HG03432 (cell line): ENCODE data around the gene KIAA0232.

Experiments used
- ATAC-seq: cut with Tn5 transposase; IDR thresholded peaks from one replicate; pipeline ENCODE4 v1.9.1; 2021; ENCODE audit warnings: mild to moderate bottlenecking, moderate library complexity; ENCODE audit not compliant: unreplicated experiment

The KIAA0232 gene

DNA sequence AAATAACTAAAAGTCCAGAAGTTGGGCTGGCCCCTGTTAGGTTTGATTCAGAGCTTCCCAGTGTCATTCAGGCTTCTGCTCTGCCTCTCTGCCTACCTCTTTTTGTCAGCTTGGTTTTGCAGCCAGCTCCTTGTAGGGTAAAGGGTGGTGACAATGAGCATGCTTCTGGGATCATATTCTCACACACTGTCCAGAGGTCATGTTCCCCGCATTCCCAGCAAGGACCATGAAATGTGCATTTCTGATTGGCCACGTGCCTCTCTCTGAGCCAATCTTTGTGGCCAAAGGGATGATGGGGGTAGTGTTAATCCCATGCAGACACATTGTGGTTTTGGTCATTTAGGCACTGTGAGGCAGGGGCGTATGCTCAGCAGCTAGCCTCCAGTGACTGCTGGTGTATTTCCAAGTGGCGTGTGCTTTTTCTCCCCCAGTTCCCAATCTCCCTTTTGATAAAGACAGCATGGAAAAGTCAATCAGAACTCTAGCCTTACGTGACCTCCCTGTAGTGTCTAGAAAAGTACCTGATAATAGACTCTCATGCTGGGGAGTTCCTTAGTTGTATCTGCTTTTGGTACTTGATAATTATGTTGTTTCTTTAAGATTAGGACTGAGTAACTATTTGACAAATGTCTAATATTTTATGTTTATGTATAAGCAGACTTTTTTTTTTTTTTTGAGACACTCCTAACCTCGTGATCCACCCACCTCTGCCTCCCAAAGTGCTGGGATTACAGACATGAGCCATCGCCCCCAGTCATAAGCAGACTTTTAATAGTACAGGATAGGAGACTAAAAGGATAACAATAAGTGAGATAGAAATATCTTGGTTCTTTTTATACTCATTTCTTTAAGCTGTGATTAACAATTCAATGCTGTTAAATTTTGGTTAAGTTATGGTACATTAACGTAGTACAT lies 57.8 kb downstream of the KIAA0232 start:
- ATAC-seq, result no peak

DNA sequence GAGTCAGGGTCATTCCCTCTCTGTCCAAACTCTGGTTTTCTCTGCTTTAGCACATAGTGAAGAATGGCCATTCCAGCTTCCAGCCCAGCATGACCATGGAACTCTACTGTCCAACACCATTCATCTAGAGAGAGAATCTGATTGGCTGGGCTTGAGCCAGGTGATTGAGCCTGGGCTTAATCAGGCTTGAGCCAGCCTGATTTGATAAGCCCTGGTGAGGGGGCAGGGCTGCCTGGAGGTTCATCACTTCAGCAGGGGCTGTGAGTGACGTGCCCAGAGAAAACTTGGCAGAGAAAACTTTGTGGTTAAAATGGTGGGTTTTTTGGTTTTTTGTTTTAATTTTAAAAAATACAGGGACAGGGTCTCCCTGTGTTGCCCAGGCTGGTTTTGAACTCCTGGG lies 62.5 kb downstream of the KIAA0232 start:
- ATAC-seq, result no peak

DNA sequence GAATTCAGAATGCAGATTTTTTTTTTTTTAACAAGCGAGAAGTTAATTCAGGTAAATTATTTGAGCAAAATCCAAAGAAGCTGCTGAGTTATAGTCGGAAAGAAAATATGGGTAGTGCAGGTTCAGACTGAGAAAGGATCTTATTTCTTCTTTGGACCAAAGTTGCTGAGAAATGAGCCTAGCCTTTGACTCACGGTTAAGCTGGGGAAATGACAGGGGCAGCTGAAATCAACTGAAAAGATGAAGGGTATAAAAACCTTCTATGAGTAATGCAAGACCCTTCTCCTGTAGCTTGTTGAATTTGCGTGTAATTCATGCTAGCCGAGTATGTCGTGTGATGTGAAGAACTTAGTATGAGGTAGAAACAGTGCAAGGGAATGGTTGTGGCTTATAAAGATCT lies 63.0 kb downstream of the KIAA0232 start:
- ATAC-seq, result no peak

DNA sequence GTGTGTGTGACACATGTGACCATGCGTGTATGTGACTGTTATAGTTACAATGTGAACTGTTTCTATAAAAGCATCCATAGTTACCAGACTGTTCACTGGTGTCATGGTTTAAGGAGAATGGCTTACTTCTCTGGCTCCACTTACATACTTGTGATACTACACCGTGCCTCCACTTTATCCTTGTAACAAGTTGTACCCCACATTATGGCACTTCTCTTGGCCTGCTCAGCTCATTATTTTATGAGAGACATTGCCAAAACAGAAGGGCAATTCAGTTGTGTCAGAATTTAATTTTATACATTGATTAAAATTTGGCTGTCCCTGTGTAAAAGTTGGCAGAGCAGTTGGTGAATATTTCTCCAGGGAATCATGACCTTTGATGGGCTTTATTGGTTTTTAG lies 64.7 kb downstream of the KIAA0232 start:
- no peak for ATAC-seq

DNA sequence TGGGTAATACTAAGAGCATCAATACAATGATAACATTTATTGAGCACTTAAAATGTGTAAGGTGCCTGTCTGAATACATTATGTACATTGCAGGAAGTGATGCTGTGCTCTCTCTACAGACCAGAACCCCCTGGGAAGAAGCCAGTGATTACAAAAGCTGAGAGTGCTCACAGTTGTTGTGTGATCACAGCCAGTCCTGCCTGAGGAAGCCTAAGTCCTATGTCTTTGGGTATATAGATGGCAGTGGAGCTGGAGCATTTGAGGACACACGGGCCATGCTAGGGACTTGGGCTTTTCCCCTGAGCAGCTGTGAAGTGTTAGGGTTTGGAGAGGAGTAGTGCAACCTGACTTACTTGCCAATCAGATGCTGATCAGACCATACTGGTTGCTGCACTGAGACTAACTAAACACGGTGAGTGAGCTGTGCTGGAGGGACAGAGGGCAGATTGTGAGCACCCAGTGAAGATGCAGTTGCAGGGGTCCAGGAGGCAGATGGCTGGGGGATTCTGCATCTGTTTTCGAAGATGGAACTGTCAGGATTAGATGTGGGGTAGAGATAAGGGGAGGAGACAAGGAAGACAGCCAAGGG lies 66.3 kb downstream of the KIAA0232 start:
- ATAC-seq, result no peak

DNA sequence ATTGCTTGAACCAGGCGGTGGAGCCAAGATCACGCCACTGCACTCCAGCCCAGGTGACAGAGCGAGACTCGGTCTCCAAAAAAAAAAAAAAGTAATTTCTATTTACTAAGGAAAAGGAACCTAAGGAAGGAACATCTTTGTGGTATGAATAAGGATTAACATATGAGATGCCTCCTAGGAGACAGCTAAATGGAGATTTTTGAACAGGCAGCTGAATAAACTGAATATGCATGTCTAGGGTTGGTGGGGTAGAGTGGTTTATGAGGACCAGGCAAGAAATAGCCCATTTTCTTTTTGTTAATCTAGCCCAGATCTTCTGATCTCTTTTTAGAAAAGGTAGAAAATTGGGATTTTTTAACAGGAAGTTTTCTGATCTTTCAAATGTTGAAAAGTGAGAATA lies 67.2 kb downstream of the KIAA0232 start:
- ATAC-seq, result no peak

DNA sequence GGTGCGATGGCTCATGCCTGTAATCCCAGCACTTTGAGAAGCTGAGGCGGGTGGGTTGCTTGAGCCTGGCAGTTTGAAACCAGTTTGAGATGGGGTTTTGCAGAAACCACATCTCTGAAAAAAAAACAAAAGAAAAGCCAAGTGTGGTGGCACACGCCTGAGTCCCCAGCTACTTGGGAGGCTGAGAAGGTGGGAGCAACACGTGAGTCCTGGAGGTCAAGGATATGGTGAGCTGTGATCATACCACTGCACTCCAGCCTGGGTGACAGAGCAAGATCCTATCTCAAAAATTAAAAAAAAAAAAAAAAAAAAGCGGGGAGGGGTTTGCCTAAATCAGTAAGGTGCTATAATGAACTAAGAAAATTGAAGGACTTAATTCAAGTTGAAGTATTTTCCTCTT lies 68.9 kb downstream of the KIAA0232 start:
- ATAC-seq, result no peak

DNA sequence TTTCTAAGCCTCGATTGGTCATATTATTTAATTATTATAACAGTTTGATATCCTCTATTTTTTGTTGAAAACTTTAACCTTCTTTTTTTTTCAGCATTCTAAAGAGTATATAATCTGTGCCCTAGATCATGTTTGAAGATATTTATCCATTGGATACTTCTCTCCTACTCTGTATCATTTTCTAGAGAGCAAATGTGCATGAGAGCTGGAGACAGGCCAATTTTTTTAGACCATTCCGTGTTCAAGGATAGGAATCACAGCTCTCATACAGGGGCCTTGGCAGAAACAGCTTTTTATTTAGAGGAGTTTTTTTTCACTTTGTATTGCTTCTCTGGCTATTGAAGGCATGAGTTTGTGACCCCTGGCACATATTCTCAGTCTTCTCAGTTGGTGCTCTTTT lies 69.4 kb downstream of the KIAA0232 start:
- no peak for ATAC-seq

DNA sequence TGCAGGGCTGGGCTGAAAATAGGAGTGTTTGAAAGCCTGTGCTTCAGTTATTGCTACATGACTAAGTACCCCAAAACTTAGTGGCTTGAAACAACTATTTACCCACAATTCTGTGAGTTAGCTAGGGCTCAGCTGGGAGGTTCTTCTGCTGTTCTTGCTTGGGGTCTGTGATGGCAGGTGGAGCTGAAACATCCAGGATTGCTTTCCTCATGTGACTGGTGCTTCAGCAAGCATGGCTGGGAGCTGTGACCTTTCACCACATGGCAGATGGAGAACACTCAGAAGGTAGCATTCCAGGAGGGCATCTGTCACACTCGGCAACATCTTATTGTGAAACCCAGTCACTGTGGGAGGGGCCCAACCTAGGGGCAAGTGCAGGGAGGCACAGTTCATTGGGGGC lies 70.1 kb downstream of the KIAA0232 start:
- ATAC-seq, result no peak

DNA sequence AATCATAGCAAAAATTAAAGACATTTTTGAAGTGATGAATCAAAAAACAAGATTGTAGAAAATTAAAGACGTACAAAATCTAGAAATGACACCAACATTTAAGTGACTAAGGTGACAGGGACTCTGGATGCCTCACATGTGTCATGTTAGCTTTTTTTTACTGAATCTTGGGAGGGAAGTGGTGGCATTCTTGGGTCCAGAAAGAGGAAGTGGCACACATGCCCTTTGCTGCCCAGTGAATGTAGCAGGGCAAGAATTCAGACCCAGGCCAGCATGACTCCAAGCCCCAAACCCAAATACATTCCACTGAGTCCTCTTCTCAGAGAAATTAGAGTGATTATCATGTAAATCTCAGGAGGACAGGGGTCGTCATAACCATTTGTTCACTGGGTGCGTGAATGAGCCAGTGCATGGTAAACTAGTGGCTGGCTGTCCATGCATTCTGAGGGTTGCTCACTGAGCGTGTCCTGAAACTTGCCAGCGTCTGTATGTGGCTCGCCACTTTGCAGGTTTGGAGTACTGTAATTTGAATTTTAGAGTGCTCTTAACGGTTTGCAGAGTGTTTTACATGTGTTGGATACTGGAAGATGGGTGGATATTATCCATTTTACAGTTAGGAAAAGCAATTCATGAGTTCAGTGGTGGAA lies 71.7 kb downstream of the KIAA0232 start:
- no peak for ATAC-seq

DNA sequence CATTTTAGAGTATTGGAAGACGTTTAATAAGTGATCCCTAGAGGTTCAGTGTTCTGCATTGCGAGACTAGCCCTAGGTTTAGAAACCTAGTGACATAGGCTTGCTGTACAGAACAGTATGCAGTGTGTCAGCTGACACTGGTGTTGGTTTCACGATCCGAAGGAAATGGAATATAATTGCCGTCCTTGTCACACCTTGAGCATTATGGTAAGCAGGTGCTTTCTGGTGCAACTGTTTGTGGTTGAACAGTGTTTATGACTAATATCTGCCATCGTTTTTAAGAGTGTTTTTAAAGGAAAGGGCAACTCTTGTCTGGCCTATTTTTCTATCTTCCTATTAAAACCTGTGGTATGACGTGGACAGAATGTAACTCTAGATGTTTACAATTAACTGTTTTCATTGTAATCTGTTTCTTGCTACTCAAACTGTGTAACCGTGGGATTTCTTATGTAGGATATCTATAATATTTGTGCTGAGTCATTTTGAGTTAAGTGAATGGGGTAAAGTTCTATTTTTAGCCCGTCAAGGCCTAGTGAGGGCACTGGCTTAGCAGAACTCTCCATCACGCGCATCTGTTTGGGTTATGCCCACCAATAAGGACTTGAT lies 73.3 kb downstream of the KIAA0232 start:
- ATAC-seq, result peak; percentile 93

DNA sequence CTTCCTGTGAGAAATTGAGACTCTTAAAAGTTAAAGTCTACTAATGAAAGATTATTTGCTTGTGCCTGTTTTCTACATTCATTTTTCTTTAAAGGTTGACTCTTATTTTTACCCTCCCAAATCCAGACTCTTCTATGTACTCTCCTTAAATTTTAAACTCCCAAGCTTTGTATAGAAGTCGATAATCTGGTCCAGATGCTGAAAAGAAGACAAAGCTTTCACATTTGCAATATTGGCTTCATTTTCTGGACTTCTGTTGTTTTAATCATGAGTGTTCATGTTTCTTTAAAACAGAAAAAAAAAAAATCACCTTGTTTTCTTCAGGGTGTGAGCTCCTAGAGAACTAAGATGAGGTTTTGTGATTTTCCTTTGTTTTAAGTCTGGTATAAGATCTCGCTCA lies 73.9 kb downstream of the KIAA0232 start:
- ATAC-seq, result no peak

DNA sequence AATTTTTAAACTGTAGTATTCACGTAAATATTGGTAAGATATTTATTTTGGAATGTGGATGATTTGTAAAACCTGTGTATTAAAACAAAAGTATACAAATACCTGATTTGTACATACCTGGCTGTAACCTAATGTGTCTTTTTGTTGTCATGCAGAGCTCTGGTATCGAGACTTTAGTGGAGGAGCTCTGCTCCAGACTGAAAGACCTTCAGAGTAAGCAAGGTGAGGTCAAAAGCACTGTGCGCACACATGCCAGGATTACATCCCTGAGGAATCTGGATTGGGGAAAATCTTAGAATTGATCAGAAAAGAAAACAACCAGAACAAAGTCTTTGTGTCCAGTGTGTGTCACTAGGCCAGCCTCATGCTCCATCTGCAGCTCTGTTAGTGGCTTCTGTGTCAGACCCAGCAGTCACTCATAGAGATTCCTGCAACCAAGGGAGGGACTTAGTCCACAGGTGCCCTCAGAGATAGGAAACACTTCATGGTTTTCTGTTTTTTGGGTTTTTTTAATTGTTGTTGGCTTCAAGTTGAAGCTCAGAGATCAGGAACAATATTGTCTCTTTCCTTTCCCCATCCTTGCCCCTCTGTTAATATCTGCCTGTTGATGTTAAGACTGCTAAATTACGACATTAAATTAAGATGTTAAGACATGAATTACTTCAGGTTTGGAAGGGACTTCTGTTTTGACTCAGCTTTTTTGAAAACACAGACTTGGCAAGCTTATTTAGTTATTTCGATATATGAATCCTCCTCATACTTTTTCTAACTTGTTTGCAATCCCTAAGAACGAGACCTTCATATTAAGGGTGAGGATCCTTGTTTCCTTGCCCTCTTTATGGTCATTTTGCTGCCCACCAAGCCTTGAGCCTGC lies 74.7 kb downstream of the KIAA0232 start:
- no peak for ATAC-seq

DNA sequence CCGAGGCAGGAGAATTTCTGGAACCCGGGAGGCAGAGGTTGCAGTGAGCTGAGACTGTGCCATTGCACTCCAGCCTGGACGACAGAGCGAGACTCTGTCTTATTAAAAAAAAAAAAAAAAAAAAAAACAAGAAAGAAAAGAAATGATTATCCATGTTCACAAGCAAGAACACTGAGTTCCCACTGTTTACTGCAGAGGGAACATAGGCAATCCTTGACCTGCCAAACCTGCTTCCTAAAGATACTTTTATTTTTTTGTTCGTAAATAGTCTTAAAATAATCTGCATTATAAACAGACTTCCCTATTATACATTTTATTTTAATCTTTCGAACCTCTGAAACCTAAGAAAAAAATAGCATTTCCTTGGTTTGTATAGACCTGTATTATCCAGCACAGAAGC lies 76.5 kb downstream of the KIAA0232 start:
- ATAC-seq, result no peak

DNA sequence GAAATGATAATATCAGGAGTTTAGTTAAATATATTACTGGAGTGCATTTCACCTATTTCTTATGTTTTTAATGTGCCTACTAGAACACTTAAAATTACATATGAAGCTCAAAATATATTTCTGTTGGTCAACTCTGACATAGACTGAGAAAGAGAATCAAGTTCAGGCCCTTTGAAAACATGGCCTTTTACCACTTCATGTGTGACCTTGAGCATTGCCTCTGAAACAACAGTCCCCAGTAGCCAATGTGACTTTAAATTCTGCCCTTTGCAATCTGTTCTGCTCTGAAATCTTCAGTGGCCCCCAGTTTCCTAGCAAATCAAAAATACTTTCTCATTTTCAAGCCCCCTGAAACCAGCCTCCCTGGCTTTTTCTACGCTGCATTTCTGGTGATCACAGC lies 77.0 kb downstream of the KIAA0232 start:
- no peak for ATAC-seq

DNA sequence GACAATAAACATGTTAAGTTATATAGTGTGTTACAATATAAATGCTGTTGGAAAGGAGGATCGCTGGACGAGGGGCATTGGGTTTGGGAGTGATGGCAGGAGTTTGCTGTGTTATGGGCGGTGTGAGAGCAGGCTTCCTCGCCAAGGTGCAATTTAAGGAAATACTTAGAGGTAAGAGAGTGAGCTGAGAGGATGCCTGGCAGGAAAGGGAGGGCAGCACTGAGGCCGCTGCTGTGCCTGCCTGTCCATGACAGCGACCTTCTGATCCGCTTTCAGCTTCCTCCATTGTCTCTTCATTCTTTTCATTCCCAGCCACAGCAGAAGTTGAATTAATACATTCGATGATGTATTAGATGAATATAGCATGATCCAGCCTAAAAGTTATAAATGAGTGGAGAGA lies 85.9 kb downstream of the KIAA0232 start:
- no peak for ATAC-seq

DNA sequence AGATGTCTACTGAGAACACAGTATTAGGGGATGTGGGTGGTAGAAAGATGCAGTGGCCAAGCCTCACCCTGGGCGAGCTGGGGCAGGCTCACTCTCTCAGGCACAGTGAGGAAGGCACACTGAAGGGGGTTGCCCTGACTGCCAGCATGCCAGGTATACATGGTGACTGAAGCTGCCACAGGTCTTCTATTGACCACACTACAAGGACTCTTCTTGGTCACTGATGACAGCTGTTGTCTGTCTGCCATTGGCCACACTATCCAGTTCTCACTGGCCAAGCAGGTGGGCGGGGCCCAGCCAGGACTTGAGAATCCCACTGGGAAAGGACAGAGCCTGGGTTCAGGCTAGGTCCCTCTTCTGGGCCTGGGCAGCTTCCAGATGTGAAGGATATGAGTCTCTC lies 87.4 kb downstream of the KIAA0232 start:
- ATAC-seq, result no peak

DNA sequence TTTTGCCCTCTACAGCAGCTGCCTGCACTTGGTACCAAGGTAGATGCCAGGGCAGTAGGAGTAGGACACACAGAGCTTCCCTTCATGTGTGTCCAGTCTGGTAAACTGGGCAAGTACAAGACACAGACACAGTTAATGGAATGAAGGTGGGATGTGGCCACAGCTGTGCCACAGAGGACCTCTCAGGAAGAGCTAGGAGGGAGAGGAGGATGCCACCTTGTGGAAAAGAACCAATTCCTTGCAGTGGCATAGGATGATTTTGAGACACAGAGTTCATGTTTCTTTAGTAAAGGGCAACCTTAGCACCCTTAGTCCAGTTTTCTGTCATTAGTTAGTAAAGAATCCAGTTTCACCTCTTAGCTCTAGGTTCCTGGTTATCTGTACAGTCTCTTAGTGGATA lies 90.8 kb downstream of the KIAA0232 start:
- ATAC-seq, result no peak

DNA sequence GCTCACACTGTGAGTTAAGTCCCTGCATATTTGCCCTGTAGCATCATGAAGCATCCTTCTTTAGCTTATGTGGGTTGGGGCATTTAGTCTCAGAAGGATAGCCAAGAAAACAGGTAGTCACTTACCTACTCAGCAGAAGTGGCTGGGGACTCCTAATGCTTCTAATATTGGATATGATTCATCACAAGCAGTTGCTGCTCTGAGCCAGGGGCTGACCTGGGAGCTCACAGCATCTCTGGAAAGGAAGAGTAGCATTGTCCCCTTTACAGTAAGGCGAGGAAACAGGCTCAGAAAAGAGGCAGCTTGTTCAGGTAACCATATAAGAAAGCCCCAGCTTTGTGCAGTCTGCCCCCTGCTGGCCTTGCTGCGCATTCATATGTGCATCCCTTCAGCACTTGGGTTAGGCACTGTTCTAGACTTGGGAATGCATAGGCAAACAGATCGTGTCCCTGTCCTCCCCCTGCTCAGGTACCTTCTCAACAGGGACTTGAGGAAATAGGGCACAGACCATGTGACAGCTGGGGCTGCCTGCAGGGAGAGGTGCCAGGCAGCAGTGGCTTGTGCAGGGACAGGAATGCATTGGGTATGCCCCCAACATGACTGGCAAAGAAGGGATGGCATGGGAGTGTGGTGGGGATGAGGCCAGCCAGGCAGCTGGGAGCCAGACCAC lies 91.4 kb downstream of the KIAA0232 start:
- ATAC-seq, result peak; percentile 68

DNA sequence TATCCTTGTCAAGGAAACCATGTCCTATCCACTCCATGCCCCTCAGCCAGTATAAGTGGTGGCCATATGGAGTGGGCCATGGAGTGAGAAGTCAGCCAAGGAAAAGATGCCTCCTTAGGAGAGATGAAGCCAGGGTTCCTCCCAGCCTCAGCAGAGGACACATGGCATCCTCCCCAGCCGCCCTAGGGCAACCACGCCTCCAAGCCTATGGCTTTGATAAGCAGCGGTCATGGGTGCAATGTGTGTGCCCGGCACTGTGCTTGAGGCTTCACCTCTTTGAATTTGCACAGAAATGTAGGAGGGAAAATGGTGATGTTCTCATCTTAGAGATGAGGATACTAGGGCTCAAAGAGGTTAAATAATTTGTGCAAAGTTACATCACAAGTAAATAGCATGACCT lies 92.5 kb downstream of the KIAA0232 start:
- no peak for ATAC-seq
